ENCODE measurements around the gene RHBG.

GRCh38 chr1:156319664-156320063 is 49.3 kb upstream of the RHBG start:
- TF ChIP-seq, protein P1, sequence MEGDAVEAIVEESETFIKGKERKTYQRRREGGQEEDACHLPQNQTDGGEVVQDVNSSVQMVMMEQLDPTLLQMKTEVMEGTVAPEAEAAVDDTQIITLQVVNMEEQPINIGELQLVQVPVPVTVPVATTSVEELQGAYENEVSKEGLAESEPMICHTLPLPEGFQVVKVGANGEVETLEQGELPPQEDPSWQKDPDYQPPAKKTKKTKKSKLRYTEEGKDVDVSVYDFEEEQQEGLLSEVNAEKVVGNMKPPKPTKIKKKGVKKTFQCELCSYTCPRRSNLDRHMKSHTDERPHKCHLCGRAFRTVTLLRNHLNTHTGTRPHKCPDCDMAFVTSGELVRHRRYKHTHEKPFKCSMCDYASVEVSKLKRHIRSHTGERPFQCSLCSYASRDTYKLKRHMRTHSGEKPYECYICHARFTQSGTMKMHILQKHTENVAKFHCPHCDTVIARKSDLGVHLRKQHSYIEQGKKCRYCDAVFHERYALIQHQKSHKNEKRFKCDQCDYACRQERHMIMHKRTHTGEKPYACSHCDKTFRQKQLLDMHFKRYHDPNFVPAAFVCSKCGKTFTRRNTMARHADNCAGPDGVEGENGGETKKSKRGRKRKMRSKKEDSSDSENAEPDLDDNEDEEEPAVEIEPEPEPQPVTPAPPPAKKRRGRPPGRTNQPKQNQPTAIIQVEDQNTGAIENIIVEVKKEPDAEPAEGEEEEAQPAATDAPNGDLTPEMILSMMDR (IDR thresholded peaks at IDR 0.05; ENCODE audit: borderline replicate concordance, extremely low read depth, low read length, poor library complexity, severe bottlenecking): peak; percentile 61
- TF ChIP-seq EZH2 (IDR thresholded peaks at IDR 0.05; ENCODE audit: borderline replicate concordance, low read depth, low read length, severe bottlenecking): no peak
